Heart right ventricle (tissue), 16 donors: ENCODE results near the gene PDE4D. TPM values are rescaled to one million over a fixed set of nuclear protein-coding genes. Genes with fewer than 3 reads are reported as not detected.

Source experiments
- ATAC-seq, 8 donors: fragments of 200-7000 bp; cut with Tn5 transposase; one replicate each; pipeline ENCODE4 v1.9.1; 2020; ENCODE audit warnings: mild to moderate bottlenecking in 8 of 8, moderate library complexity in 8 of 8, moderate number of reproducible peaks in 1 of 8
- DNase-seq, 2 donors: peaks; one replicate each; pipeline ENCODE4 v3.0.0-alpha.2; 2020
- H3K27ac ChIP-seq, 10 donors: fragments of 200-600 bp; sonication (generic) in 2 of 10; one replicate each; pipeline versions ENCODE4 v1.5.0 to v1.8.0; 2020 to 2022; ENCODE audit warnings: mild to moderate bottlenecking in 3 of 10
- H3K27me3 ChIP-seq, 7 donors: fragments of 200-600 bp; one replicate each; pipeline ENCODE4 v1.8.0; 2021 to 2022; ENCODE audit warnings: mild to moderate bottlenecking in 2 of 7
- H3K36me3 ChIP-seq, 9 donors: fragments of 200-600 bp; sonication (generic) in 1 of 9; one replicate each; pipeline versions ENCODE4 v1.5.0 to v1.8.0; 2020 to 2022; ENCODE audit warnings: mild to moderate bottlenecking in 2 of 9
- H3K4me1 ChIP-seq, 9 donors: fragments of 200-600 bp; sonication (generic) in 1 of 9; one replicate each; pipeline versions ENCODE4 v1.5.0 to v1.8.0; 2020 to 2022; ENCODE audit warnings: mild to moderate bottlenecking in 4 of 9
- H3K4me3 ChIP-seq, 10 donors: fragments of 200-600 bp; sonication (generic) in 2 of 10; one replicate each; pipeline versions ENCODE4 v1.5.0 to v1.8.0; 2020 to 2022; ENCODE audit warnings: mild to moderate bottlenecking in 7 of 10, moderate library complexity in 2 of 10
- H3K9me3 ChIP-seq, 11 donors: fragments of 200-600 bp in 10 of 11; sonication (generic) in 2 of 11; one replicate each; pipeline versions ENCODE4 v1.5.0 to v1.8.0; 2013 to 2022; ENCODE audit warnings: mild to moderate bottlenecking in 2 of 11, control low read depth in 1 of 11, moderate library complexity in 1 of 11
- CTCF ChIP-seq, 9 donors: fragments of 200-600 bp; sonication (generic) in 2 of 9; IDR thresholded peaks; one replicate each; pipeline versions ENCODE4 v1.5.0 to v1.8.0; 2021 to 2022; ENCODE audit warnings: antibody characterized with exemption in 9 of 9, mild to moderate bottlenecking in 5 of 9, moderate library complexity in 1 of 9
- WGBS, 2 donors: extraction: QIAGEN DNeasy Blood & Tissue Kit; methylation state at CpG; one replicate each; pipeline ENCODE4 v1.1.7; 2013; ENCODE audit warnings: inconsistent platforms in 1 of 2; 5-methylcytosine and 5-hydroxymethylcytosine counted together
- intact Hi-C, 10 donors: fragments of 100-400 bp; cut with DNase I; formaldehyde crosslinking; loops; one replicate each; pipeline versions ENCODE4 v1.11.1 to v1.14.2; 2022
- polyA plus RNA-seq, 2 donors: library from polyadenylated mRNA; stranded (reverse); fragments of 200-250 nt; gene quantifications; one replicate each; pipeline ENCODE4 v1.2.3, GENCODE V29; 2013
- total RNA-seq, 10 donors: library from RNA; stranded (reverse); fragmentation: NEBNext Ultra II Directional in 3 of 10; extraction: Animal tissue kit (Norgen Biotek cat#: 25700) in 3 of 10; gene quantifications; one replicate each; pipeline versions ENCODE4 v1.2.1 to v1.2.4, GENCODE V29; 2021 to 2023
- donor health status: Arrhythmogenic right ventricular cardiomyopathy.
- donor health status: ischemic (EF 13 %, LVEDD 7.1; RV severe dilation, severe dysfunction).
- donor health status: healthy with polysubstance abuse.
- donor health status: DM: no; HTN: yes; CAD: no.
- donor health status: DM: no; HTN: no; CAD: no.
- donor health status: ischemic (EF 25% LVEDD 6.9; RV normal size, moderate dysfunction).
- donor health status: ischemic (EF 25% LVEDD 5.7; RV mildly dilated, moderate dysfunction).
- donor health status: healthy.
- donor health status: DM: yes; HTN: yes; CAD: no.
- donor health status: Ischemic cardiomyopathy.
- donor health status: ischemic (EF 35%, LVEDD 5.7; RV mildly dilated, moderate dysfunction).
- donor health status: nonischemic (EF 11% LVEDD 7.7; RV severe dilation, severe dysfunction).
- donor health status: DM: yes; HTN: yes; CAD: no.
- donor health status: PGD.
- donor health status: ischemic (EF 29% LVEDD 5.4; RV normal size, mild dysfunction).
- donor health status: nonischemic (EF 23%, LVEDD 6.1; RV moderate dilation, normal function).

The PDE4D gene
- total and polyA plus RNA-seq, 12 donors = 5.8 to 83.2 (median 39.5) TPM

GRCh38 chr5:59158165-59158564, 735.4 kb downstream of the PDE4D start:
- WGBS, 2 donors = 17 to 18% methylated on average over 2 of the region's 2 CpGs
- TF ChIP-seq CTCF (IDR thresholded peaks at IDR 0.05) = no peak
- Histone ChIP-seq H3K36me3 (no peaks in the 10 kb centered on the region), H3K27ac (peak overlapping the region; percentile 43 to 84 (median 77)), H3K27me3 (no peaks in the 10 kb centered on the region), H3K4me3 (no peak overlapping the region), H3K9me3 (no peaks in the 10 kb centered on the region), H3K4me1 (peaks cover 0 to 30% (median 14%) of the 10 kb centered on the region in 9 donors)
- intact Hi-C loops = loop anchor here in 2 of 10 donors (5.0 to 10.0 kb wide), 2 partner anchors 121 to 263 kb away; no protein-coding TSS in a partner anchor
- peak in 1 of 2 donors; percentile 42 for DNase-seq
- peak; percentile 85 to 99 (median 94) for ATAC-seq

- Histone ChIP-seq H3K4me1 (peaks cover 0 to 35% (median 14%) of the 10 kb centered on the region in 9 donors), H3K27me3 (no peaks in the 10 kb centered on the region), H3K27ac (peak overlapping the region in 8 of 10 donors; percentile 70 to 84 (median 77)), H3K36me3 (no peaks in the 10 kb centered on the region), H3K9me3 (no peaks in the 10 kb centered on the region), H3K4me3 (no peak overlapping the region)
- ATAC-seq (no peak), DNase-seq (no peak)
- no peak for TF ChIP-seq CTCF (IDR thresholded peaks at IDR 0.05)
- 46 to 56% methylated on average over 4 of the region's 4 CpGs for WGBS, 2 donors
- intact Hi-C loops = loop anchor here in 2 of 10 donors (5.0 to 10.0 kb wide), 2 partner anchors 120 to 262 kb away; no protein-coding TSS in a partner anchor
These were observed 736.5 kb downstream of the PDE4D start for GRCh38 chr5:59157068-59157467.

GRCh38 chr5:59152701-59153245, 740.8 kb downstream of the PDE4D start:
- peak in 2 of 8 donors; percentile 31 to 34 for ATAC-seq
- peaks cover 0 to 25% (median 5%) of the 10 kb centered on the region in 9 donors for H3K4me1 ChIP-seq
- no peaks in the 10 kb centered on the region for H3K9me3 ChIP-seq
- intact Hi-C loops = loop anchor here in 1 of 10 donors (10.0 kb wide), 1 partner anchor 258 kb away; no protein-coding TSS in a partner anchor
- no peaks in the 10 kb centered on the region for H3K27me3 ChIP-seq
- TF ChIP-seq CTCF (IDR thresholded peaks at IDR 0.05) = no peak
- peaks cover 0 to 8% (median 0%) of the 10 kb centered on the region in 9 donors for H3K36me3 ChIP-seq
- H3K4me3 ChIP-seq = no peak overlapping the region
- 83 to 84% methylated on average over 2 of the region's 2 CpGs for WGBS, 2 donors
- H3K27ac ChIP-seq = no peak overlapping the region
- no peak for DNase-seq

- H3K27ac ChIP-seq = no peak overlapping the region
- intact Hi-C loops = loop anchor here in 1 of 10 donors (10.0 kb wide), 1 partner anchor 257 kb away; no protein-coding TSS in a partner anchor
These were observed 742.2 kb downstream of the PDE4D start for GRCh38 chr5:59151162-59151889.

More at GRCh38 chr5:59151162-59151889, 742.2 kb downstream of the PDE4D start:
- Histone ChIP-seq H3K4me3 (no peak overlapping the region), H3K27me3 (no peaks in the 10 kb centered on the region), H3K36me3 (peaks cover 0 to 8% (median 0%) of the 10 kb centered on the region in 9 donors), H3K4me1 (peaks cover 0 to 15% (median 0%) of the 10 kb centered on the region in 9 donors), H3K9me3 (no peaks in the 10 kb centered on the region)
- TF ChIP-seq CTCF (IDR thresholded peaks at IDR 0.05) = no peak
- 67 to 70% methylated on average over 3 of the region's 3 CpGs for WGBS, 2 donors
- peak in 2 of 8 donors; percentile 33 to 77 for ATAC-seq
- no peak for DNase-seq
